SIG-M5 treated with dmso at 0.1 percent for 504 hours (cell line): ENCODE results near the gene KLRB1.
A peak's percentile ranks its signal among the peaks of the same experiment; 100 is the strongest.
"Not testable (repeated sequence)": the region's sequence is repeated elsewhere in the genome, so short reads cannot be mapped to it uniquely, and the experiment has no call there.

Experiments
- DNase-seq: peaks from one replicate; lab custom pipeline; 2025; ENCODE audit not compliant: unreplicated experiment; lab: John Stamatoyannopoulos, UW

The KLRB1 gene

DNA sequence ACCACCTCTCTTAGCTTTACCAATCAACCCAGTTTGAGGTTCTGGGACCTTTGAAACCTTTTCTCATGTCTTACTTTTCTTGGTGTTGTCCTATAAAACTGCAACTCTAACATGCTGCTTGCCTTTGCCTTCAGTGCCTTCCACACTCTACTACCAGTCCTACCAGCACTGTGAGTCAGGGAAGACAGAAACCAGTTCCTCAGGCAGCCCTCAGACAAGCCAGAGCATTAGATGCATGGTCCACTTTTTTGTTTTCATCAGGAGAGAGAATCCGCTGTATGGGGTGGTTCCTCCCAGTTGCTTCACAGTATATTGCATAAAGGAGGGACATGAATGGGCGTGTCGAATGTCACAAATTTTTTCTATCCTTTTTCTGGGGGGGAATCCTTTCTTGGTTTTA lies 17.3 kb upstream of the KLRB1 start:
- DNase-seq = peak; percentile 25

DNA sequence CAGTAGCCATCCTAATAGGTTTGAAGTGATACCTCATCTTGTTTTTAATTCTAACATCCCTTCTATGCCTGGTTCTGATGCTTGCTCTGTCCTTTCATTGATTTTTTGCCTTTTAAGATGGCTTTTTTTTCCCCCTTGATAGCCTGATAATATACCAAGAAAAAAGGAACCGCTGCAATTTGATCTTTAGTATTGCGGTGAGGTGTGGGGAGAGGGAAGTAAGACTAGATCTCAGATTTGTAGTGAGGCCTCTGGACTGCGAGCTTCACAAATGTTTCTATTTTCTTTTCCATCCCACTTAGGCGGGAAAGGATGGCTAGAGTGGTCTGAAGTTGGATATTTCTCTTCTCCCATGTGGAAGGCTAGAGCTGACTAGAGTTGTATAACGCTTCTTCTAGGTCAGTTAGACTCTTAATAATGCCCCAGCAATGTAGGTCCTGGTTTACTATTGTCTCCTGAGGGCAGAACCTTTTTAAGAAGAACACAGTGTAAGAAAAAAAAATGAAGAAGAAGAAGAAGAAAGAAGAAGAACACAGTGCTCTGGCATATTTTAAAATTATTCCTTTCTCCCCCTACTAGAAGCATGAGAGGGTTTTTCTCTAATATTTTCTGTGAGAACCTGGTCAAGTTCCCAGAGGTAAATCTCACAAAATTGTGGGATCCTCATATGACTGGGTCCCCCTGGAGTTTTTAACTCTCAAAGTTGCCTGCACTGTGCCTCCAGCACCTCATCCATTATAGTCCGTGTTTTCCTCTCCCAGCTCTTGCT lies 11.9 kb upstream of the KLRB1 start:
- DNase-seq = peak; percentile 21

DNA sequence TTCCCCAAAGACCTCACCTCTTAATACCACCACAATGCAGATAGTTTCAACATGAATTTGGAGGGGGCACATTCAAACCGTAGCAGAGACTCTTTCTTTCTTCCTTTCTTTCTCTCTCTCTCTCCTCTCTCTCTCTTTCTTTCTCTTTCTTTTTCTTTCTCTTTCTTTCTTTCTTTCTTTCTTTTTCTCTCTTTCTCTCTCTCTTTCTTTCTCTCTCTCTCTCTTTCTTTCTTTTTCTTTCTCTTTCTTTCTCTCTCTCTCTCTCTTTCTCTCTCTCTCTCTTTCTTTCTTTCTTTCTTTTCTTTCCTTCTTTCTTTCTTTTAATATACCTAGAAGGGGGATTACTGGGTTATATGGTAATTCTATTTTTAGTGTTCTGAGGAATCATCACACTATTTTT lies 11.2 kb upstream of the KLRB1 start:
- not testable (repeated sequence) for DNase-seq

DNA sequence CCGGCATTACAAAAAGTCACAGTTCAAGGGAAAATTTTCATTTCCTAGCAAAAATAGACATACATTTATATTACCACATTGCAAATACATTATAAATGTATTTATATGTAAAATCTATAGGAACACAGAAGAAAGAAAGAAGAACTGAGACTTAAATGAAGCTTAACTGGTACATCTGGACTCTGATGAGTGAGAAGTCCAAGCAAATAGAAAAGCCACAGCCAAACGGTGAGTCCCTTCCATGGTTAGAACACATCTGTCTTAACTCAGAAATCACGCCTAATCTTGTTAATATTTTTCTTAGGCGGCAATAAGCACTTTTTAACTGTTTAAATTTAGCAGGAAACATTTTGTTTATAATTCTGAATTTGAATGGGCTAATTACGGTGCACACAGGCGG lies 9.4 kb upstream of the KLRB1 start:
- DNase-seq = no peak

DNA sequence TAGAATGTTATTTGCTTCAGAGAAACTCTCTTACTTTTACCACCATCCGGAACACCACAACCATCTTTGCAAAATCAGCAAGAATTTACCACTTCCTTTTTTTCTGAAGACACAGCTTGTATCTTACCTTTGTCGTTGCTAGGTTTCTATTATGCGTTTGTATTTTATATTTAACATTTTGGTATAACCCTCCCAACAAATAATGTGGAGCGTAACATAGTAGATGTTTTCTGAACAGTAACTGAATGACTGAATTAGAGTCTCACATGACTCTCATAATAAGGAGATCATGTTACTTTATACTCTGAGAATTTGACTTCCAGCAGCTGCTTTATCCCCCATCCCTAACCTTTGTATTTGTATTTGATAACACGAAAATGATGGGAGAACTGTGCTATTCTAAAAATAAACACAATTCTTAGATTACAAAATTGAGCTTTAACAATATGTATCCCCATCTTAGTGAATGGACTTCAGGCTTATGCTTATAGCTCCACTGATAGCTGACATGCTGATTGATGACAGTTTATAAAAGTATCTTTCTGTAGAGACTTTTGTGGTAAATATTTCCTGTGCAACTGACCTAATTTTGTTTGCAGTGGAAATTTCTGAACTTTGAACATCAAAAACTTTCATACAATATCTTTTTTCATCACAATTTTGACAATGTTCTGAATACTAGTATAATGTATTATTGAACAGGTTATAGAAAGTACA lies 7.9 kb upstream of the KLRB1 start:
- DNase-seq = peak; percentile 48

DNA sequence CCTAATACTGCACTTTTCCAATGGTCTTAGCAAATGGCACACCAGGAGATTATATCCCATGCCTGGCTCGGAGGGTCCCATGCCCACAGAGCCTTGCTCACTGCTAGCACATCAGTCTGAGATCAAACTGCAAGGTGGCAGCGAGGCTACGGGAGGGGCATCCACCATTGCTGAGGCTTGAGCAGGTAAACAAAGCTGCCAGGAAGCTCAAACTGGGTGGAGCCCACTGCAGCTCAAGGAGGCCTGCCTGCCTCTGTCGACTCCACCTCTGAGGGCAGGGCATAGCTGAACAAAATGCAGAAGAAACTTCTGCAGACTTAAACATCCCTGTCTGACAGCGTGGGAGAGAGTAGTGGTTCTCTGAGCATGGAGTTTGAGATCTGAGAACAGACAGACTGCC lies 2.9 kb upstream of the KLRB1 start:
- not testable (repeated sequence) for DNase-seq

DNA sequence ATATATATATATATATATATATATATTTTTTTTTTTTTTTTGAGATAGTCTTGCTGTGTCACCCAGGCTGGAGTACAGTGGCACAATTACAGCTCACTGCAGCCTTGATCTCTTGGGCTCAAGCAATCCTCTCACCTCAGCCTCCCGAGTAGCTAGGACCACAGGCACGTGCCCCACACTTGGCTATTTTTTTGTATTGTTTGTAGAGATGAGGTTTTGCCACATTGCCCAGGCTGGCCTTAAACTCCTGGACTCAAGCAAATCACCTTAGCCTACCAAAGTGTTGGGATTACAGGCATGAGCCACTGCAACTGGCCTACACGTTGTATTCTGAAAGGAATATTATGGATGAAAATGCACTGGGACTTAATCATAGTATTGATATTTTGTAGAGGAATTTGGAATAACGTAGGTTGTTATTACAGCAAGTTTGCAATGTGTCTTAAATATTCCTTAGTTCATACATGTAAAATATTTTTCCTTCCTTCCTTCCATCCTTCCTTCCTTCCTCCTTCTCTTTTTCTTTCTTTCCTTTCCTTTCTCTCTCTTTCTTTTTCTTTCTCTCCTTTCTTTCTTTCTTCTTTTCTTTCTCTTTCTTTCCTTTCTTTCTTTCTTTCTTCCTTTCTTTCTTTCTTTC lies 862 bp downstream of the KLRB1 start:
- no peak for DNase-seq

DNA sequence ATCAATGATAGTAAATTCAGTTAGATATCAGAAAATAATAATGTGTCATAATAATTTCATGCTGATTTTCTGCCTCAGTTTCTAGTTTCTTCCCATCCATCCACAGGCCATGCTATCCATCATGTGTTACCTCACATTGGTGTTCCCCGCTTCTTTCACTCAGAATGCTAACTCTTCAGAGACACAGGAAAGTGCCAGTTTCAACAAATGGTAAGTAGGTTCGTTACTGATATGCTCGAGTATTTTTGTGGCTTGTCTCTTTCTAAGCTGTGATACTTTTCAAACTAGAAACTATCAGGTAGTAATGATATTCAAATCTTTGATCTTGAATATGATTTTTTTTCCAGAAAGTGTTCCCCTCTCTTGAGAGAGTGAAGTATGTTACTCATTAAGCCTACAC lies 1.5 kb downstream of the KLRB1 start:
- no peak for DNase-seq

DNA sequence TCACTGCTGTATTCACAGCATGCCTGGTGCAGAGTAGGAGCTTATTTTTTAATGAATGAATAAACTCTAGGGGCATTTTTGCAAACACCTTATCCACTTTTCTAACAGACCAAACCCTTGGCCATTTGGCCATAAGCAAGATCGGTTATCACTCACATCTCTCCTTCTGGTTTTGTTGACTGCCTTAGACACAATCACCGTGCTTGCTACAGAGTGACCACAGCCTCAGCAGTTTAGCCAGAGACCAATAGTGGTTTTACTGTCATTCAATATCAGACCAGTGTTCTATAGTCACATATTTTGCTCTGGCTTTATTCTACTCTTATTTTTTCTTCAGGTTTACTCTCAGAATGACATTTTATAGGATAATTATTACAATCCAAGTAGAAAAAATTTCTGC lies 2.2 kb downstream of the KLRB1 start:
- DNase-seq = no peak

DNA sequence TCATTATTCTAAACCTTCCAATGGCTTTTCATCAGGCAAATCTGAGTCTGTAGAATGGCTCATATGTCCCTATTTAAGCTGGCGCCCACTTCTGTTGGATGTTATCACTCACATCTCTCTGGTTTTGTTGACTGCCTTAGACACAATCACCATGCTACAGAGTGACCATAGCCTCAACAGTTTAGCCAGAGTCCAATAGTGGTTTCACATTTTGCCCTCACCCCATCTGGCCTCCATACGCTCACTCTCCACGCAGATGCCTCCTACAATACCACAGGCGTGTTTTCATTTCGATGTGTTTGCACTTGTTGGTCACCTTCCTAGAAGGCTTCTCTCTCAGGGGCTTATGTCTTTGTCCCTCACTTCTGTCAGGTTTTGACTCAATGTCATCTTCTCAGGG lies 3.4 kb downstream of the KLRB1 start:
- no peak for DNase-seq

DNA sequence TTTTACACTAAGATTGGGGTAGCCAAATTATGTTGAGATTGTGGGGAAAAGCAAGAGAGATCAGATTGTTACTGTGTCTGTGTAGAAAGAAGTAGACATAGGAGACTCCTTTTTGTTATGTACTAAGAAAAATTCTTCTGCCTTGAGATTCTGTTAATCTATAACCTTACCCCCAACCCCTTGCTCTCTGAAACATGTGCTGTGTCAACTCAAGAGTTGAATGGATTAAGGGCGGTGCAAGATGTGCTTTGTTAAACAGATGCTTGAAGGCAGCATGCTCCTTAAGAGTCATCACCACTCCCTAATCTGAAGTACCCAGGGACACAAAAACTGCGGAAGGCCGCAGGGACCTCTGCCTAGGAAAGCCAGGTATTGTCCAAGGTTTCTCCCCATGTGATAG lies 7.3 kb downstream of the KLRB1 start:
- DNase-seq = not testable (repeated sequence)

DNA sequence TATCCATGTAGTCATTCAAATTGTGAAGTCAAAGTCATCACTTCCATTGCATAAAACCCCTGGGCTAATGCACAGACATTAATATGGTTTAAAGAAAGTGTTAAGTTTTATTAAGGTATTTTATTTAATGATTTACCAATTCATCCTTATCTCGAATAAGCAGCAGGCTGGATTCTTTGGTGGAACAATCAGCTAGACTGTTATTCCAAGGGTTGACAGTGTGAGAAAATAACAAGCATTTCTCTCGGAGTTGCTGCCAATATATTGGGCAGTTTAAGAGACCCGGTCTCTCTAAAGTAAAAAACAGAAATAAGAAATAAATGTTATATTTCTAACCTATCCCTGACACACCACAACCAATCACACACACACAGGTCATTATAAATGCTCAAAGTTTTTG lies 9.4 kb downstream of the KLRB1 start:
- DNase-seq = no peak

DNA sequence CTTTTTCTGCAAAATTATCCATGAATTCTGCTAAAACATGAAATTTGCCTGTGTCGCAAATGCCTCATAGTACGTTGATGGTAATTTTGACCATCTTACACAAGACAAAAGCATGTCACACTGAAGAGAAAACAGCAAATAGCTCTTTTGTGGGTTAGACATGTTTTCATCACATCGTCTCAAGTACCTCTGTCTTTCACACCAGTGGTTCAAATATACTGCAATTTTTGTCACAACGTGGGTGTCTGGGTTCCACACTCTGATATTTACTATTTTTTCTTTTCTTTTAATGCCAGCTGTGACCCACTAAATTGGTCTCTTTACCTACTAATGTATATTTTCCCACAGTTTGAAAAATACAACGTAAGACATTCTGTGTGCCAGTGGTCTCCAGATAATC lies 10.4 kb downstream of the KLRB1 start:
- no peak for DNase-seq

DNA sequence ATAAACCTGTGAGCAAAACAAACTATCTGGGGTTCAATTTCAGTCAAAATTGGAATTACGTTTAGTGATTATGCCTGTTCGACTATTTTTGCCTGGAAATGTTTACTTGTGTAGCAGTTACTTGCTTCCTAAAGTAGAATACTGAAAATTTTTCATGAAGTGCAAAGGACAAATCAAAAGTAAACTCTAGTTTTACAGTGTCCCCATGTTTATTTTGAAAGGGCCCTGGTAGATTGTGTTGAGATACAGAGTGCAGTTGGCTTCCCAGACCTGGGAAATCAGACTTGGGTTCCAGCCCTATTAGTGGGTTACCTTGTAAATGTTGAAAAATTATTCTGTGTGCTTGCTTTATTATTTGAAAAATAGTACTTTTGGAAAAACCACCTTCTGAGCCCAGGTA lies 17.3 kb downstream of the KLRB1 start:
- DNase-seq = no peak

DNA sequence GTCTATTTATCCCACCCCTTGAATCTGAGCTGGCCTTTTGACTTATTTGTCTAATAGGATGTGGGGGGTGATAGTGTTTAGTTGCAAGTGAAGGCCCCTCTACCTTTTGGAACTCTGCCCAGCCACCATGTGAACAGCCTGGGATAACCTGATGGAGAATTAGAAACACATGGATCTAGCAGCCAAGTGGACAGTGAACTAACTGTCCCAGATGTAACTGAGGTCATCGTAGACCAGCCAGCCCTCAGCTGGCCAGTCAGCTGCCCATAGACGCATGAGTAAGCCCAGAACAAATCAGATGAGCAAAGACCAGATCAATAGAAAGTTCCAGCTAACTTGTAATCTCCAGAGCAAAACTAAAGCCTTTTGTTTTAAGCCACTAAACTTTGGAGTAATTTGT lies 19.0 kb downstream of the KLRB1 start:
- DNase-seq = no peak

DNA sequence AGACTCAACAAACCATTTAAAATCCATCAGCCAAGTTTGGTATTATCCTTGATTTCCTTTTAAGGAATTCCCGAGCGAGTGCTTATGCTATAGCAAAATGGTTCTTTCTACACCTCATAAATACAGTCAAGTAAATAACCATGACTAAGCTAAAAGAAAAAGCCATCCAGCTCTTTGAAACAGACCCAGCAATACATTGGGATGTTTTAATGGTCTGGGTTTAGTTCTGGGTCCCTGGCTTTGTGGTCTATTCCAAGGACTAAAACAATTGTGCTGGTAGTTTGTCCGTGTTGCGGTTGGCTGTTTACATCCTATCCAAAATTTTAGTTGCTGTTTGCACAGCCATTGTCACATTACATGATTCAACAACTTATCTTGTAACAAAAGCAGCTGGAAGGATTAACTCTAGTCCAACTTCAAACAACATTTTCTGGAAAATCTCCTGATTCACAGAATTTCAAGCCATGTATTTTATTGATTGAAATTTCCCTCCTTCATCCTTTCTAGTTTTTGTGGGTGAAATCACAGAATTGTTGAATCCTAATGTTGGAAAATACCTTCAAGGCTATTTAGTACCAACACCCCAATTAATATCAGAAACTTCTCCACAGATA lies 19.6 kb downstream of the KLRB1 start:
- DNase-seq = no peak

DNA sequence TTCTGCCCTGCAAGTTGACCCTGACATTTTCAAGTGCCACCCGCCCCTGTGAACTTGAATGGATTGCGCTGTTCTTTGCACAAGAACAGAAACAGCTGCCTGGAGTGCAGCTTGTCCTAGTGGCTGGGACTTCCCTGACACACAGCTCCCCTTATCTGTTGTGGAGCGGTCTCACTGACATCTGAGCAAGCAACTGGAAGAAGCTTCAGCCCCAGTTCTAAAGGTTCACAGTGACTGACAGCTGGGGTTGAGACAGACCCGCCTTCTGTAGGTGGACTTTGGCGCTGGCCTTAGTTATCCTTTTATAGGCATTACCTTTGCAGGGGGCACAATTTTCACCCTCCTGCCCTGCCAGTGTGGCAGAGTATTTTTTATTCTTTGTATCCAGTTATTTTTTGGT lies 30.0 kb downstream of the KLRB1 start:
- not testable (repeated sequence) for DNase-seq

DNA sequence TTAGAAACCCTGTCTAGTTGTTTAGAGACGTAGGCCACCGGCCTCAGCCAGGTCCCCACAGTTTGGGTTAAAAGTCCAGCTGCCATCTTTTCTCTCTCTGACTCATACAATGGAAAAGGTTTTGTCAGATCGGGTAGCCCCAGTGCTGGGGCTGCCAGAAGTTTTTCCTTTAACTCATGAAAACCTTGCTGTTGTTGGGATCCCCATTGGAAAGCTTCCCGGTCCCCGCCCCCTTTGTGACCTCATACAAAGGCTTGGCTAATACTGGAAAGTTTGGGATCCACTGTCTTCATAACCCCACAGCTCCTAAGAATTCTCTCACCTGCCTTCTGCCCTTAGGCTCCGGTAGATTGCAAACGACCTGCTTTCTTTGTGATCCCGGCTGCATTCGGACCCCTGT lies 40.6 kb downstream of the KLRB1 start:
- DNase-seq = not testable (repeated sequence)

DNA sequence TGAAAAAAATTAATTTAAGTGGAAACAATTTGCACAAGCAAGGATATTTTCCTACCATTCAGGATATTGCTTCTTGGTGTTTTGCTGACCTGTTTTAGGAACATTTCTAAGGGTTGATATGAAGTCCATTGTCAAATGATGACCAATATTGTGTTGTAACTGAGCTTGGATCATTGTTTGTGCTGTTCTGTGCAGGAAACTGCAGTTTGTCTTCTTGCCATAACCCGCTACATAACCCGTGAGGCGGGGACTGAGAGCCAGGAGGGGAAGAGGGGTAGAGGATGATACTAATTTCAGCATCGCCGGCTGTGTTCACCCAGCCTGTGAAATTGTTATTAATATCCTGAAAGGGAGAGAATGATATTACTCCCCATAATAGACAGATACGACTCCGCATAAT lies 41.6 kb downstream of the KLRB1 start:
- DNase-seq = not testable (repeated sequence)

DNA sequence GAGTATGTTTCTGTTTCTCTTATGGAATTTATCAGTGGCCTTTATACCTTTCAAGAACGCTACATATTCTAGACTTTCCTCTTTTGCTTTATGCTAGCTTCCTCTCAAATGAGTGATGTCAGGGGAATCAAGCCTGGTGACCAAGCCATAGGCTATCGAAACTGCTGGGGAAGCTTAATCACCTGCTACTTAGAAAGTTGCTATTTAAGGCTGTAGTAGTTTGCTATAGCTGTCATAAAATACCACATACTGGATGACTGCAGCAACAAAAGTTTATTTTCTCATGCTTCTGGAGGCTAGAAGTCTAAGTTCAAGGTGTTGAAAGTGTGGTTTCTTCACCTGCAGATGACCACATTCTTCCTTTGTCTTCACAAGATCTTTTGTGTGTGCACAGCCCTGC lies 43.3 kb downstream of the KLRB1 start:
- not testable (repeated sequence) for DNase-seq

DNA sequence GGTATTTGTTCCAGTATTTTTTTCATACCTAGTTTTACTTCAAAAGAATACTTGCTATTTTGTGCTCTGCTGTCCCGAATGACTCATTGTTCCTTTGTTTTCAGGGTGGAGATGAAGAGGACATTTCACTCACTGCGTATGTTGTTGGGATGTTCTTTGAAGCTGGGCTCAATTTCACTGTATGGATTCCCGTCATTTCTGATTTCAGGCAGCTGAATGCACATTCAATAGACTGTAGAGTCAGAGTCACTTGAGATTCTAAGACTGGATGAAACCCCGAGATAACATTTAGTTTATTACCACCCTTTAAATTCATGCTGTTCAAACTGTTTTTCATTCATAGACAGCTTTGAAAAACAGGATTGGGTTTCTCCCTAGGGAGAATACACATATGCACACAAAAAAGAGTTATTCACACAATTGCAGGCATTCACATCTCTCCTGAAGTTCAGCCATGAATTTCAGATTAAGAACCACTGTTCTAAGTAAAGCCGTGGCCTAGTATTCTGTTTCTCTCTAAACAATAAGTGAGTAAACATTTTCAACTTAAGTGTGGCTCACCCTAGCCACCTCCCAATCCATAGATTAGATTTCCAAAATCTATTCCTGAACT lies 44.8 kb downstream of the KLRB1 start:
- DNase-seq = not testable (repeated sequence)
